ENCODE measurements around the gene TARDBP. TPM values are rescaled to one million over a fixed set of nuclear protein-coding genes. Genes with fewer than 3 reads are reported as not detected.

The TARDBP gene
- total and polyA plus RNA-seq, 9 of the 15 experiments (the other 6 are each of a cell fraction or from before 2014, with no cell fraction given): 122 to 515 (median 243) TPM

- Histone ChIP-seq H3K79me2 (ENCODE audit: control insufficient read depth, insufficient read depth, low read length) (no peaks in the 10 kb centered on the region), H3K4me3 (no peak overlapping the region), H3K27me3 (ENCODE audit: control insufficient read depth in 2 of 2, insufficient read depth in 2 of 2, low read length in 2 of 2) (peaks cover 0 to 5% of the 10 kb centered on the region in 2 experiments; a peak in 1 of 5 replicates), H3K4me2 (ENCODE audit: insufficient read depth, low read length) (no peak overlapping the region), H4K20me1 (replicated peaks; ENCODE audit: control insufficient read depth, insufficient read depth, low read length) (no peaks in the 10 kb centered on the region), H3K27ac (ENCODE audit: extremely low read depth, low read depth, low read length) (no peak overlapping the region), H3K4me1 (replicated peaks in 1 of 2; ENCODE audit: control insufficient read depth in 2 of 2, insufficient read depth in 2 of 2, low read length in 2 of 2) (peaks cover 0 to 26% of the 10 kb centered on the region in 2 experiments; a peak in 2 of 5 replicates), H2AFZ (ENCODE audit: low read depth, low read length) (no peak overlapping the region), H3K36me3 (ENCODE audit: control insufficient read depth, insufficient read depth, low read length) (no peaks in the 10 kb centered on the region), H3K9me3 (replicated peaks; ENCODE audit: control insufficient read depth, insufficient read depth, low read depth, low read length) (no peaks in the 10 kb centered on the region), H3K9ac (ENCODE audit: insufficient read depth in 1 of 2, low read depth in 2 of 2, low read length in 2 of 2) (0 out of 4 replicates have a peak overlapping the region, but pooled peaks of 1 of the 2 experiments have one; percentile 3), H3K9me1 (ENCODE audit: control insufficient read depth, insufficient read depth, low read length) (no peaks in the 10 kb centered on the region)
- intact Hi-C loops (cut with micrococcal nuclease) (no loop called here), in situ Hi-C loops (cut with MboI) (loop anchor here (5.0 kb wide), 1 partner anchor 671 kb away; no protein-coding TSS in a partner anchor)
- POLR2A ChIA-PET: interaction anchor here (1.0 to 1.3 kb wide), 2 partner anchors 9 to 14 kb away, joined by 4 read pairs; partner anchors contain the start of gene SRM
- CTCF ChIA-PET (ENCODE audit: low intra/inter-chr PET ratio): no interaction called here
- TF ChIP-seq RBM15 (IDR thresholded peaks at IDR 0.05; ENCODE audit: insufficient read depth, low read length): no peak
- TF ChIP-seq NBN (IDR thresholded peaks at IDR 0.05; ENCODE audit: low read depth): no peak
- no peak for TF ChIP-seq ZNF778 (CRISPR knock-in tag; IDR thresholded peaks at IDR 0.05)
- TF ChIP-seq YBX1 (IDR thresholded peaks at IDR 0.05): no peak
- TF ChIP-seq ZKSCAN1 (IDR thresholded peaks at IDR 0.05; ENCODE audit: low read depth, low read length): no peak
- no peak for TF ChIP-seq MITF (IDR thresholded peaks at IDR 0.05)
- no peak for TF ChIP-seq CBX5 (IDR thresholded peaks at IDR 0.05; ENCODE audit: borderline replicate concordance, low read depth)
- no peak for TF ChIP-seq VEZF1 (CRISPR knock-in tag; IDR thresholded peaks at IDR 0.05)
- TF ChIP-seq NFIC (IDR thresholded peaks at IDR 0.05): peak; percentile 57
- no peak for TF ChIP-seq ZNF507 (tag; conservative IDR thresholded peaks at IDR 0.05)
- no peak for TF ChIP-seq MYBL2 (IDR thresholded peaks at IDR 0.05; ENCODE audit: low read depth)
- no peak for TF ChIP-seq MYBL2 (CRISPR knock-in tag; IDR thresholded peaks at IDR 0.05; ENCODE audit: borderline replicate concordance)
- no peak for TF ChIP-seq PHB (CRISPR knock-in tag; IDR thresholded peaks at IDR 0.05)
- TF ChIP-seq ZNF79 (CRISPR knock-in tag; IDR thresholded peaks at IDR 0.05; ENCODE audit: low read depth): no peak
- TF ChIP-seq TGIF2 (CRISPR knock-in tag; IDR thresholded peaks at IDR 0.05): 0 out of 2 replicates have a peak, but pooled peaks have one; percentile 15
- no peak for TF ChIP-seq FOXK1 (CRISPR knock-in tag; IDR thresholded peaks at IDR 0.05; ENCODE audit: borderline replicate concordance)
- BruUV-seq (replicated peaks): no TSS peak
- 56% methylated on average over 5 of the region's 8 CpGs for WGBS (ENCODE audit: insufficient coverage, low coverage, missing lambda C conversion rate)
- ATAC-seq (no peak), FAIRE-seq (no peak), DNase-seq (ENCODE audit: extremely low read depth in 1 of 4, low spot score in 3 of 4) (peak in 1 of 4 experiments; percentile 4)
Observed at GRCh38 chr1:11046270-11046566, 33.8 kb downstream of the TARDBP start.

Data from K562 (cell line).